Activated T-helper 1 cell treated with Interleukin-2 at 50 U/mL for 16 hours (primary cell): Measurements from ENCODE around the gene LIX1L.
A peak's percentile ranks its signal among the peaks of the same experiment; 100 is the strongest.

ENCODE experiments used
- DNase-seq: peaks from one replicate; pipeline ENCODE4 v3.0.0-alpha.2; 2020; ENCODE audit warnings: low read depth

Gene LIX1L

GRCh38 chr1:145957443-145958319 is at the start of gene LIX1L:
LIX1L (minus strand) TSS chr1:145958017; CDS start chr1:145957927, 90 bp downstream.
- DNase-seq: peak; percentile 91

- no peak for DNase-seq
Observed at GRCh38 chr1:146001709-146002108, 43.9 kb upstream of the LIX1L start.

GRCh38 chr1:145999321-146000024 is 41.7 kb upstream of the LIX1L start:
- no peak for DNase-seq

GRCh38 chr1:145997718-145998023 is 39.9 kb upstream of the LIX1L start:
- DNase-seq: no peak

GRCh38 chr1:145997016-145997717 is 39.4 kb upstream of the LIX1L start:
- peak; percentile 51 for DNase-seq

- DNase-seq: peak; percentile 89
Observed at GRCh38 chr1:145996433-145997015, 38.7 kb upstream of the LIX1L start, which contains the start of gene TXNIP. TXNIP (minus strand) TSS chr1:145996579; CDS start chr1:145996266, 313 bp downstream.

GRCh38 chr1:145995964-145996432 is 38.2 kb upstream of the LIX1L start:
- no peak for DNase-seq

- no peak for DNase-seq
Observed at GRCh38 chr1:145995148-145995881, 37.5 kb upstream of the LIX1L start.

- no peak for DNase-seq
Observed at GRCh38 chr1:145994391-145995120, 36.7 kb upstream of the LIX1L start.

GRCh38 chr1:145993618-145994390 is 36.0 kb upstream of the LIX1L start:
- DNase-seq: no peak

GRCh38 chr1:145992958-145993617 is 35.3 kb upstream of the LIX1L start:
- no peak for DNase-seq

- DNase-seq: no peak
Observed at GRCh38 chr1:145992502-145992936, 34.7 kb upstream of the LIX1L start.

GRCh38 chr1:145991735-145992412 is 34.1 kb upstream of the LIX1L start:
- DNase-seq: no peak

- DNase-seq: no peak
Observed at GRCh38 chr1:145990249-145990855, 32.5 kb upstream of the LIX1L start.

- no peak for DNase-seq
Observed at GRCh38 chr1:145988773-145989172, 31.0 kb upstream of the LIX1L start.

- DNase-seq: no peak
Observed at GRCh38 chr1:145987926-145988325, 30.1 kb upstream of the LIX1L start.

GRCh38 chr1:145986551-145986950 is 28.7 kb upstream of the LIX1L start:
- no peak for DNase-seq
